B cell (primary cell): Measurements from ENCODE around the gene KLHL11. TPM values are rescaled to one million over a fixed set of nuclear protein-coding genes. Genes with fewer than 3 reads are reported as not detected.

Experiments used
- ATAC-seq: fragments of 200-7000 bp; cut with Tn5 transposase; one replicate; pipeline ENCODE4 v1.10.0; 2021; ENCODE audit warnings: low read depth, mild to moderate bottlenecking, moderate number of reproducible peaks, moderate library complexity
- CTCF ChIA-PET: fragments of 350-600 bp; sonication (Branson Sonifier 250); formaldehyde crosslinking; loops from one replicate; lab custom pipeline; 2021; ENCODE audit warnings: antibody characterized with exemption, inconsistent platforms; lab: Charles Lee
- POLR2A ChIA-PET: fragments of 350-600 bp; sonication (Branson Sonifier 250); formaldehyde crosslinking; loops from one replicate; lab custom pipeline; 2021; ENCODE audit warnings: antibody characterized with exemption; lab: Charles Lee
- DNase-seq: peaks from one replicate; pipeline ENCODE4 v3.0.0; 2013
- H2AFZ ChIP-seq: 2 replicates; pipeline ENCODE4 v1.6.1; 2012; ENCODE audit warnings: mild to moderate bottlenecking, low read depth, low read length; ENCODE audit not compliant: insufficient read depth, poor library complexity, severe bottlenecking
- H3K27ac ChIP-seq, 2 donors: 1 replicate in 1 of 2; 2 replicates in 1 of 2; pipeline ENCODE4 v1.5.1; 2012 to 2013; ENCODE audit warnings: low read length in 2 of 2, mild to moderate bottlenecking in 2 of 2, moderate library complexity in 1 of 2
- H3K27me3 ChIP-seq, 4 experiments: fragments of 200-600 bp in 1 of 4; sonication (generic) in 1 of 4; replicated peaks in 1 of 4; 1 replicate in 2 of 4; 2 replicates in 2 of 4; pipeline versions ENCODE4 v1.6.1 to v1.7.0; 2013 to 2016; ENCODE audit warnings: low read length in 3 of 4, mild to moderate bottlenecking in 2 of 4, mixed read lengths in 1 of 4, moderate library complexity in 1 of 4; ENCODE audit not compliant: insufficient read depth in 4 of 4, control insufficient read depth in 3 of 4; ENCODE audit errors: control extremely low read depth in 1 of 4
- H3K36me3 ChIP-seq, 2 experiments: replicated peaks in 1 of 2; 1 replicate in 1 of 2; 2 replicates in 1 of 2; pipeline versions ENCODE4 v1.6.1 to v1.7.1; 2013; ENCODE audit warnings: low read length in 1 of 2; ENCODE audit not compliant: insufficient read depth in 2 of 2, control insufficient read depth in 1 of 2; ENCODE audit errors: control extremely low read depth in 1 of 2, extremely low read depth in 1 of 2
- H3K4me1 ChIP-seq, 2 donors: fragments of 200-600 bp in 1 of 2; sonication (generic) in 1 of 2; 1 replicate in 1 of 2; 2 replicates in 1 of 2; pipeline versions ENCODE4 v1.5.1 to v1.6.1; 2013 to 2017; ENCODE audit warnings: low read length in 2 of 2; ENCODE audit not compliant: control insufficient read depth in 2 of 2, insufficient read depth in 2 of 2
- H3K4me2 ChIP-seq: replicated peaks from 2 replicates; pipeline ENCODE3; 2012; ENCODE audit warnings: mild to moderate bottlenecking, low read depth, low read length; ENCODE audit not compliant: poor library complexity, severe bottlenecking
- H3K4me3 ChIP-seq, 5 experiments: fragments of 200-600 bp in 1 of 5; sonication (generic) in 1 of 5; 1 replicate in 3 of 5; 2 replicates in 2 of 5; pipeline versions ENCODE4 v1.5.1 to v1.7.0; 2011 to 2016; ENCODE audit warnings: low read length in 4 of 5, mild to moderate bottlenecking in 4 of 5, low read depth in 2 of 5, control low read depth in 1 of 5, moderate library complexity in 1 of 5; ENCODE audit not compliant: insufficient read depth in 1 of 5; ENCODE audit errors: control extremely low read depth in 1 of 5, extremely low read depth in 1 of 5
- H3K79me2 ChIP-seq: fragments of 200-600 bp; sonication (generic); one replicate; pipeline ENCODE4 v1.6.0; 2016; ENCODE audit warnings: low read length; ENCODE audit not compliant: control insufficient read depth, insufficient read depth
- H3K9ac ChIP-seq: fragments of 200-600 bp; sonication (generic); 2 replicates; pipeline ENCODE4 v1.6.1; 2017; ENCODE audit warnings: mild to moderate bottlenecking, low read length, moderate library complexity
- H3K9me3 ChIP-seq, 3 donors: one replicate each; pipeline versions ENCODE4 v1.6.1 to v1.7.1; 2013; ENCODE audit warnings: low read length in 2 of 3; ENCODE audit not compliant: control insufficient read depth in 2 of 3, insufficient read depth in 1 of 3; ENCODE audit errors: control extremely low read depth in 1 of 3
- H4K20me1 ChIP-seq: 2 replicates; pipeline ENCODE4 v1.6.0; 2012; ENCODE audit warnings: mild to moderate bottlenecking, low read length; ENCODE audit not compliant: insufficient read depth, control insufficient read depth, poor library complexity, severe bottlenecking
- H3K27ac Mint-ChIP-seq: one replicate; pipeline ENCODE4 v1.8.0; 2021; ENCODE audit warnings: mixed read lengths
- H3K27me3 Mint-ChIP-seq: one replicate; pipeline ENCODE4 v1.8.0; 2021; ENCODE audit warnings: mixed read lengths
- H3K4me1 Mint-ChIP-seq: one replicate; pipeline ENCODE4 v1.8.0; 2021; ENCODE audit warnings: mixed read lengths
- H3K4me3 Mint-ChIP-seq: one replicate; pipeline ENCODE4 v1.8.0; 2021; ENCODE audit warnings: mixed read lengths
- H3K9me3 Mint-ChIP-seq: one replicate; pipeline ENCODE4 v1.8.0; 2022; ENCODE audit warnings: mixed read lengths; ENCODE audit not compliant: insufficient read depth
- EZH2 ChIP-seq: IDR thresholded peaks from 2 replicates; pipeline ENCODE4 v1.6.1; 2012; ENCODE audit warnings: borderline replicate concordance, low read depth, mild to moderate bottlenecking, moderate library complexity, low read length; ENCODE audit not compliant: insufficient read depth, poor library complexity, severe bottlenecking
- WGBS: methylation state at CpG from one replicate; pipeline ENCODE4 v1.1.5; 2013; ENCODE audit warnings: missing lambda C conversion rate; ENCODE audit not compliant: insufficient coverage; 5-methylcytosine and 5-hydroxymethylcytosine counted together
- intact Hi-C: fragments of 100-400 bp; cut with micrococcal nuclease; formaldehyde crosslinking; loops from one replicate; pipeline ENCODE4 v1.10.0; 2022
- polyA plus RNA-seq: library from polyadenylated mRNA; depleted of rRNA; stranded (reverse); fragments of >200 nt; gene quantifications from 2 replicates; pipeline ENCODE4 v1.2.3, GENCODE V29; 2012
- total RNA-seq, 2 donors: library from RNA; stranded (reverse); fragments of 120-200 nt in 1 of 2; gene quantifications; 1 replicate in 1 of 2; 2 replicates in 1 of 2; pipeline versions ENCODE4 v1.2.3 to v1.2.4, GENCODE V29; 2013 to 2022
- TF ChIP-seq, protein P1 (sequence below): fragments of 200-600 bp; IDR thresholded peaks from one replicate; pipeline ENCODE4 v1.8.0; 2022; ENCODE audit warnings: antibody characterized with exemption, mild to moderate bottlenecking

The KLHL11 gene
- total and polyA plus RNA-seq, 2 donors (not counting 1 experiment from before 2014, with no cell fraction given), result 4.2 to 18.7 TPM

GRCh38 chr17:41863074-41863848, 2.0 kb downstream of the KLHL11 start:
- no peaks in the 10 kb centered on the region for H3K9me3 Mint-ChIP-seq
- no peaks in the 10 kb centered on the region for H3K27me3 Mint-ChIP-seq
- Histone ChIP-seq H3K27me3 (no peaks in the 10 kb centered on the region), H3K4me2 (peak overlapping the region; percentile 85), H3K36me3 (peaks cover 0 to 3% of the 10 kb centered on the region in 2 experiments), H3K4me3 (peak overlapping the region in 3 of 5 experiments; percentile 79 to 93 (median 83)), H3K9ac (peak overlapping the region; percentile 78), H2AFZ (no peak overlapping the region), H3K4me1 (peaks cover 24 to 27% of the 10 kb centered on the region in 2 donors), H4K20me1 (peaks cover 53% of the 10 kb centered on the region), H3K27ac (no peak overlapping the region), H3K9me3 (no peaks in the 10 kb centered on the region), H3K79me2 (peaks cover 73% of the 10 kb centered on the region)
- ATAC-seq (no peak), DNase-seq (no peak)
- POLR2A ChIA-PET, result interaction anchor here (0.6 kb wide), 1 partner anchor 71 kb away, joined by 14 read pairs; no protein-coding TSS in a partner anchor
- peaks cover 24% of the 10 kb centered on the region for H3K4me1 Mint-ChIP-seq
- no peak overlapping the region for H3K4me3 Mint-ChIP-seq
- no peak overlapping the region for H3K27ac Mint-ChIP-seq
- 69% methylated on average over 14 of the region's 18 CpGs for WGBS
- no peak for TF ChIP-seq EZH2
- TF ChIP-seq, protein P1, sequence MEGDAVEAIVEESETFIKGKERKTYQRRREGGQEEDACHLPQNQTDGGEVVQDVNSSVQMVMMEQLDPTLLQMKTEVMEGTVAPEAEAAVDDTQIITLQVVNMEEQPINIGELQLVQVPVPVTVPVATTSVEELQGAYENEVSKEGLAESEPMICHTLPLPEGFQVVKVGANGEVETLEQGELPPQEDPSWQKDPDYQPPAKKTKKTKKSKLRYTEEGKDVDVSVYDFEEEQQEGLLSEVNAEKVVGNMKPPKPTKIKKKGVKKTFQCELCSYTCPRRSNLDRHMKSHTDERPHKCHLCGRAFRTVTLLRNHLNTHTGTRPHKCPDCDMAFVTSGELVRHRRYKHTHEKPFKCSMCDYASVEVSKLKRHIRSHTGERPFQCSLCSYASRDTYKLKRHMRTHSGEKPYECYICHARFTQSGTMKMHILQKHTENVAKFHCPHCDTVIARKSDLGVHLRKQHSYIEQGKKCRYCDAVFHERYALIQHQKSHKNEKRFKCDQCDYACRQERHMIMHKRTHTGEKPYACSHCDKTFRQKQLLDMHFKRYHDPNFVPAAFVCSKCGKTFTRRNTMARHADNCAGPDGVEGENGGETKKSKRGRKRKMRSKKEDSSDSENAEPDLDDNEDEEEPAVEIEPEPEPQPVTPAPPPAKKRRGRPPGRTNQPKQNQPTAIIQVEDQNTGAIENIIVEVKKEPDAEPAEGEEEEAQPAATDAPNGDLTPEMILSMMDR, result no peak
- intact Hi-C loops, result no loop called here
- CTCF ChIA-PET, result interaction anchor here (1.0 to 1.2 kb wide), 4 partner anchors 12 to 126 kb away, joined by 3 to 5 read pairs (median 4); partner anchors contain the start of gene P3H4
